GM12891 (cell line): ENCODE data around the gene RBM28.

Experiments used
- POLR2A ChIP-seq: IDR thresholded peaks from 2 replicates; pipeline ENCODE4 v1.6.1; 2011; ENCODE audit warnings: low read depth, low read length, control low read depth
- SPI1 ChIP-seq: IDR thresholded peaks from 2 replicates; pipeline ENCODE4 v1.6.1; 2011; ENCODE audit warnings: low read depth, low read length, control low read depth

- TF ChIP-seq POLR2A (no peak), SPI1 (no peak)
These were observed 72.2 kb downstream of the RBM28 start for GRCh38 chr7:128271471-128271941.
